Chondrocyte (in vitro differentiated cells): Measurements from ENCODE around the gene STX2. TPM values are rescaled to one million over a fixed set of nuclear protein-coding genes. Genes with fewer than 3 reads are reported as not detected.

Source experiments
- DNase-seq: peaks from one replicate; pipeline ENCODE4 v3.0.0; 2021; ENCODE audit warnings: mixed read lengths, low spot score
- H3K27ac Mint-ChIP-seq: one replicate; pipeline ENCODE4 v1.8.0; 2021; ENCODE audit warnings: mild to moderate bottlenecking, moderate library complexity, mixed read lengths; ENCODE audit not compliant: unreplicated experiment
- H3K27me3 Mint-ChIP-seq: 2 replicates; pipeline ENCODE4 v1.8.0; 2021; ENCODE audit warnings: low read depth, mixed read lengths
- H3K36me3 Mint-ChIP-seq: 2 replicates; pipeline ENCODE4 v1.8.0; 2021; ENCODE audit warnings: low read depth, mixed read lengths
- H3K4me1 Mint-ChIP-seq: 2 replicates; pipeline ENCODE4 v1.8.0; 2021; ENCODE audit warnings: low read depth, mild to moderate bottlenecking, mixed read lengths
- H3K4me3 Mint-ChIP-seq: one replicate; pipeline ENCODE4 v1.8.0; 2021; ENCODE audit warnings: mild to moderate bottlenecking, moderate library complexity, mixed read lengths; ENCODE audit not compliant: unreplicated experiment
- H3K9me3 Mint-ChIP-seq: 2 replicates; pipeline ENCODE4 v1.8.0; 2021; ENCODE audit warnings: low read depth, mixed read lengths
- CTCF ChIP-seq: fragments of 200-600 bp; sonication (generic); IDR thresholded peaks from 2 replicates; pipeline ENCODE4 v1.5.0; 2021; ENCODE audit warnings: antibody characterized with exemption, mild to moderate bottlenecking, moderate library complexity
- total RNA-seq: library from RNA; stranded (reverse); gene quantifications from 3 replicates; pipeline ENCODE4 v1.2.1, GENCODE V29; 2021

The STX2 gene
- total RNA-seq, 1 donor from 2014 or later, result 40.4 TPM

GRCh38 chr12:130743606-130744005, 95.4 kb downstream of the STX2 start:
- TF ChIP-seq CTCF, result no peak
- no peak overlapping the region for H3K27ac Mint-ChIP-seq
- H3K27me3 Mint-ChIP-seq, result peaks cover 28% of the 10 kb centered on the region
- no peak for DNase-seq
- H3K9me3 Mint-ChIP-seq, result no peaks in the 10 kb centered on the region
- H3K4me1 Mint-ChIP-seq, result no peaks in the 10 kb centered on the region
- H3K36me3 Mint-ChIP-seq, result no peaks in the 10 kb centered on the region
- H3K4me3 Mint-ChIP-seq, result no peak overlapping the region

- no peak for DNase-seq
- H3K4me3 Mint-ChIP-seq, result no peak overlapping the region
- H3K27me3 Mint-ChIP-seq, result peaks cover 27% of the 10 kb centered on the region
- no peaks in the 10 kb centered on the region for H3K4me1 Mint-ChIP-seq
- no peak overlapping the region for H3K27ac Mint-ChIP-seq
- no peaks in the 10 kb centered on the region for H3K36me3 Mint-ChIP-seq
- H3K9me3 Mint-ChIP-seq, result no peaks in the 10 kb centered on the region
- no peak for TF ChIP-seq CTCF
Observed at GRCh38 chr12:130743176-130743575, 95.9 kb downstream of the STX2 start.

GRCh38 chr12:130742716-130743115, 96.3 kb downstream of the STX2 start:
- no peak for TF ChIP-seq CTCF
- H3K36me3 Mint-ChIP-seq, result no peaks in the 10 kb centered on the region
- H3K4me3 Mint-ChIP-seq, result no peak overlapping the region
- H3K9me3 Mint-ChIP-seq, result no peaks in the 10 kb centered on the region
- no peak overlapping the region for H3K27ac Mint-ChIP-seq
- peaks cover 25% of the 10 kb centered on the region for H3K27me3 Mint-ChIP-seq
- no peak for DNase-seq
- H3K4me1 Mint-ChIP-seq, result no peaks in the 10 kb centered on the region

- no peaks in the 10 kb centered on the region for H3K36me3 Mint-ChIP-seq
- no peak overlapping the region for H3K27ac Mint-ChIP-seq
- DNase-seq, result no peak
- no peaks in the 10 kb centered on the region for H3K4me1 Mint-ChIP-seq
- peaks cover 28% of the 10 kb centered on the region for H3K27me3 Mint-ChIP-seq
- no peak overlapping the region for H3K4me3 Mint-ChIP-seq
- H3K9me3 Mint-ChIP-seq, result no peaks in the 10 kb centered on the region
- TF ChIP-seq CTCF, result no peak
Observed at GRCh38 chr12:130742112-130742511, 96.9 kb downstream of the STX2 start.

Other genes with a start within 250 kb of the STX2 start
- 0.18 to 0.92 TPM (median 0.30 TPM) in 3 replicates for gene RIMBP2, start 123.0 kb downstream of the STX2 start, total RNA-seq
- 509 to 544 TPM (median 519 TPM) in 3 replicates for gene RAN, start 32.8 kb upstream of the STX2 start, total RNA-seq
- 1.7 to 4.7 TPM (median 3.5 TPM) in 3 replicates for gene ADGRD1, start 114.7 kb upstream of the STX2 start, total RNA-seq